HepG2 (cell line): ENCODE measurements around the gene ZDHHC14. TPM values are rescaled to one million over a fixed set of nuclear protein-coding genes. Genes with fewer than 3 reads are reported as not detected.

Source experiments
- ATAC-seq: fragments of 200-7000 bp; cut with Tn5 transposase; 3 replicates; pipeline ENCODE4 v1.9.1; 2020; ENCODE audit warnings: mild to moderate bottlenecking, moderate library complexity
- BruUV-seq: library from RNA; stranded (reverse); fragments of 400-500 nt; replicated peaks from 2 replicates; lab custom pipeline; 2021; lab: Mats Ljungman, UMichigan
- CTCF ChIA-PET: fragments of 300-600 bp; formaldehyde crosslinking; extraction: SDS; loops from one replicate; lab custom pipeline; 2021; ENCODE audit warnings: low total read pairs, inconsistent platforms, low intra/inter-chr PET ratio; lab: Yijun Ruan, JAX
- POLR2A ChIA-PET: fragments of 350-600 bp; sonication (Branson Sonifier 250); formaldehyde crosslinking; loops from one replicate; lab custom pipeline; 2020; ENCODE audit warnings: antibody characterized with exemption, inconsistent platforms; lab: Yijun Ruan, JAX
- DNase-seq: peaks from one replicate; pipeline ENCODE4 v3.0.0-alpha.2; 2015; ENCODE audit warnings: low spot score
- FAIRE-seq: peaks from 3 replicates; lab custom pipeline; 2011; peaks lifted over from hg19 to GRCh38; lab: Jason Lieb, UNC
- H2AFZ ChIP-seq: one replicate; pipeline ENCODE4 v1.6.1; 2011; ENCODE audit warnings: low read length, inconsistent platforms
- H3K27ac ChIP-seq: fragments of 300-600 bp; 3 replicates; pipeline ENCODE4 v1.8.0; 2011; ENCODE audit warnings: mixed run types, mild to moderate bottlenecking, mixed read lengths, low read length, inconsistent platforms; ENCODE audit not compliant: insufficient read depth; ENCODE audit errors: extremely low read length
- H3K27me3 ChIP-seq, 2 experiments: fragments of 200-600 bp in 1 of 2; 2 replicates in 1 of 2; 3 replicates in 1 of 2; pipeline versions ENCODE4 v1.6.0 to v1.8.0; 2011; ENCODE audit warnings: low read length in 2 of 2, mild to moderate bottlenecking in 2 of 2, moderate library complexity in 2 of 2, inconsistent platforms in 1 of 2; ENCODE audit not compliant: insufficient read depth in 2 of 2, control insufficient read depth in 1 of 2
- H3K36me3 ChIP-seq, 2 experiments: fragments of 200-600 bp in 1 of 2; replicated peaks in 1 of 2; 2 replicates in 1 of 2; 3 replicates in 1 of 2; pipeline versions ENCODE4 v1.5.1 to v1.8.0; 2011; ENCODE audit warnings: low read length in 2 of 2, inconsistent platforms in 1 of 2; ENCODE audit not compliant: insufficient read depth in 2 of 2, control insufficient read depth in 1 of 2
- H3K4me1 ChIP-seq: 2 replicates; pipeline ENCODE4 v1.5.1; 2012; ENCODE audit warnings: low read length, inconsistent platforms; ENCODE audit not compliant: insufficient read depth
- H3K4me2 ChIP-seq: 2 replicates; pipeline ENCODE4 v1.6.0; 2011; ENCODE audit warnings: low read depth, low read length, inconsistent platforms
- H3K4me3 ChIP-seq, 3 experiments: fragments of 200-600 bp in 1 of 3; sonication (generic), shearing (Covaris generic) in 1 of 3; replicated peaks in 1 of 3; 2 replicates each; pipeline ENCODE4 v1.5.1; 2011 to 2016; ENCODE audit warnings: low read length in 3 of 3, inconsistent platforms in 2 of 3, low read depth in 2 of 3, mild to moderate bottlenecking in 2 of 3, control low read depth in 1 of 3, mixed read lengths in 1 of 3; ENCODE audit not compliant: insufficient read depth in 1 of 3
- H3K79me2 ChIP-seq: one replicate; pipeline ENCODE4 v1.6.1; 2011; ENCODE audit warnings: low read length, inconsistent platforms; ENCODE audit not compliant: insufficient read depth
- H3K9ac ChIP-seq: 2 replicates; pipeline ENCODE4 v1.6.0; 2011; ENCODE audit warnings: mild to moderate bottlenecking, low read depth, low read length, inconsistent platforms; ENCODE audit not compliant: insufficient read depth
- H3K9me3 ChIP-seq: 2 replicates; pipeline ENCODE4 v1.5.1; 2012; ENCODE audit warnings: mild to moderate bottlenecking, low read length
- H4K20me1 ChIP-seq: 2 replicates; pipeline ENCODE4 v1.6.0; 2011; ENCODE audit warnings: inconsistent platforms, mild to moderate bottlenecking, low read length, moderate library complexity; ENCODE audit not compliant: insufficient read depth
- IKZF4 ChIP-seq: sonication (generic); formaldehyde crosslinking; IDR thresholded peaks from 2 replicates; pipeline ENCODE4 v1.5.1; 2020; ENCODE audit warnings: borderline replicate concordance, mild to moderate bottlenecking, low read depth, missing genetic modification reagents; ENCODE audit errors: not compliant biosample characterization
- KLF13 ChIP-seq: sonication (generic); formaldehyde crosslinking; IDR thresholded peaks from 2 replicates; pipeline ENCODE4 v1.4.0; 2020; ENCODE audit warnings: mild to moderate bottlenecking, missing genetic modification reagents
- MAFK ChIP-seq, 2 experiments: IDR thresholded peaks in 1 of 2; conservative IDR thresholded peaks in 1 of 2; 2 replicates each; pipeline ENCODE4 v1.6.1; 2011; ENCODE audit warnings: improper control_type of control experiment in 2 of 2, low read length in 2 of 2
- MED1 ChIP-seq: sonication (generic); formaldehyde crosslinking; IDR thresholded peaks from 2 replicates; pipeline ENCODE4 v1.4.0; 2020; ENCODE audit warnings: missing genetic modification reagents
- NAIF1 ChIP-seq: sonication (generic); formaldehyde crosslinking; IDR thresholded peaks from 2 replicates; pipeline ENCODE4 v1.5.0; 2020; ENCODE audit warnings: mild to moderate bottlenecking, missing genetic modification reagents, borderline replicate concordance
- NPAS2 ChIP-seq: sonication (generic); formaldehyde crosslinking; IDR thresholded peaks from 2 replicates; pipeline ENCODE4 v1.8.0; 2022; ENCODE audit warnings: mild to moderate bottlenecking, missing genetic modification reagents, borderline replicate concordance
- PLSCR1 ChIP-seq: sonication (generic); formaldehyde crosslinking; IDR thresholded peaks from 2 replicates; pipeline ENCODE4 v1.5.0; 2020; ENCODE audit warnings: missing genetic modification reagents, mild to moderate bottlenecking, borderline replicate concordance
- POLR2G ChIP-seq: fragments of 200-400 bp; formaldehyde crosslinking; IDR thresholded peaks from 2 replicates; pipeline ENCODE4 v1.6.1; 2018; ENCODE audit warnings: mild to moderate bottlenecking, low read depth, low read length, moderate library complexity
- TFDP2 ChIP-seq: sonication (generic); formaldehyde crosslinking; IDR thresholded peaks from 2 replicates; pipeline ENCODE4 v1.4.0; 2020; ENCODE audit warnings: missing genetic modification reagents
- WIZ ChIP-seq: sonication (generic); formaldehyde crosslinking; IDR thresholded peaks from 2 replicates; pipeline ENCODE4 v1.5.1; 2020; ENCODE audit warnings: mild to moderate bottlenecking, missing genetic modification reagents
- ZNF713 ChIP-seq: sonication (generic); formaldehyde crosslinking; IDR thresholded peaks from 2 replicates; pipeline ENCODE4 v1.4.0; 2020; ENCODE audit warnings: mild to moderate bottlenecking, missing genetic modification reagents
- ZNF761 ChIP-seq: sonication (generic); formaldehyde crosslinking; conservative IDR thresholded peaks from 2 replicates; pipeline ENCODE4 v1.4.0; 2020; ENCODE audit warnings: mild to moderate bottlenecking, missing genetic modification reagents
- WGBS: methylation state at CpG from one replicate; pipeline ENCODE4 v1.1.6; 2017; ENCODE audit warnings: low lambda C conversion rate; 5-methylcytosine and 5-hydroxymethylcytosine counted together
- in situ Hi-C: cut with HindIII; loops from 2 replicates; pipeline ENCODE4 v1.10.0; 2017; ENCODE audit warnings: low pct_unique_long_range_greater_than_20kb; ENCODE audit not compliant: extremely low pct_ligation_motif_present
- intact Hi-C: fragments of 100-400 bp; cut with micrococcal nuclease; formaldehyde crosslinking; loops from one replicate; pipeline ENCODE4 v1.10.0; 2022; ENCODE audit not compliant: unreplicated experiment
- polyA plus RNA-seq, 8 experiments: library from polyadenylated mRNA; depleted of rRNA in 3 of 8; stranded (reverse) in 7 of 8; unstranded in 1 of 8; fragments of >200 nt; fragmentation: Illumina TruSeq in 4 of 8; extraction: Trizol in 4 of 8; gene quantifications; 2 replicates each; pipeline versions ENCODE4 v1.2.1 to v1.2.3, GENCODE V29; 2011 to 2016; ENCODE audit warnings: low read depth in 4 of 8, missing spikeins in 1 of 8, mixed read lengths in 1 of 8; ENCODE audit not compliant: insufficient read depth in 1 of 8
- total RNA-seq, 5 experiments: library from RNA; depleted of rRNA; stranded (reverse); fragments of >200 nt; fragmentation: Illumina TruSeq; extraction: Trizol; gene quantifications; 2 replicates each; pipeline ENCODE4 v1.2.3, GENCODE V29; 2016; ENCODE audit warnings: low read depth in 1 of 5

ZDHHC14 gene
- total and polyA plus RNA-seq, 2 of the 13 experiments (the other 11 are each of a cell fraction or from before 2014, with no cell fraction given) = 3.7 to 9.5 TPM

GRCh38 chr6:157625111-157625510 is 244.1 kb downstream of the ZDHHC14 start:
- ChIA-PET POLR2A (no interaction called here), CTCF (no interaction called here)
- DNase-seq = no peak
- no TSS peak for BruUV-seq
- in situ Hi-C loops (no loop called here), intact Hi-C loops (no loop called here)
- no peaks in the 10 kb centered on the region for H3K4me1 ChIP-seq
- no peaks in the 10 kb centered on the region for H3K79me2 ChIP-seq
- no peak overlapping the region for H3K4me2 ChIP-seq
- FAIRE-seq = no peak
- H2AFZ ChIP-seq = no peak overlapping the region
- no peaks in the 10 kb centered on the region for H4K20me1 ChIP-seq
- H3K27ac ChIP-seq = no peak overlapping the region
- ATAC-seq = no peak
- H3K9me3 ChIP-seq = no peaks in the 10 kb centered on the region
- WGBS = 88% methylated on average over 7 of the region's 7 CpGs
- H3K36me3 ChIP-seq = 0 out of 5 replicates have a peak, but pooled peaks cover 0 to 1% of the 10 kb centered on the region in 2 experiments
- H3K27me3 ChIP-seq = no peaks in the 10 kb centered on the region
- TF ChIP-seq TFDP2 (no peak), WIZ (CRISPR knock-in tag) (no peak), ZNF761 (no peak), MED1 (CRISPR knock-in tag) (no peak), MAFK (conservative IDR thresholded peaks at IDR 0.05 in 1 of 2, IDR thresholded peaks at IDR 0.05 in 1 of 2; ENCODE audit: low read length in 2 of 2) (no peak), PLSCR1 (CRISPR knock-in tag) (no peak), POLR2G (no peak), IKZF4 (no peak), ZNF713 (no peak), NAIF1 (no peak), KLF13 (CRISPR knock-in tag) (no peak), NPAS2 (no peak)
- H3K4me3 ChIP-seq = no peak overlapping the region
- H3K9ac ChIP-seq = no peak overlapping the region
